ENCODE measurements around the gene TMEM141.
"Not testable (repeated sequence)": the region's sequence is repeated elsewhere in the genome, so short reads cannot be mapped to it uniquely, and the experiment has no call there.

The TMEM141 gene

DNA sequence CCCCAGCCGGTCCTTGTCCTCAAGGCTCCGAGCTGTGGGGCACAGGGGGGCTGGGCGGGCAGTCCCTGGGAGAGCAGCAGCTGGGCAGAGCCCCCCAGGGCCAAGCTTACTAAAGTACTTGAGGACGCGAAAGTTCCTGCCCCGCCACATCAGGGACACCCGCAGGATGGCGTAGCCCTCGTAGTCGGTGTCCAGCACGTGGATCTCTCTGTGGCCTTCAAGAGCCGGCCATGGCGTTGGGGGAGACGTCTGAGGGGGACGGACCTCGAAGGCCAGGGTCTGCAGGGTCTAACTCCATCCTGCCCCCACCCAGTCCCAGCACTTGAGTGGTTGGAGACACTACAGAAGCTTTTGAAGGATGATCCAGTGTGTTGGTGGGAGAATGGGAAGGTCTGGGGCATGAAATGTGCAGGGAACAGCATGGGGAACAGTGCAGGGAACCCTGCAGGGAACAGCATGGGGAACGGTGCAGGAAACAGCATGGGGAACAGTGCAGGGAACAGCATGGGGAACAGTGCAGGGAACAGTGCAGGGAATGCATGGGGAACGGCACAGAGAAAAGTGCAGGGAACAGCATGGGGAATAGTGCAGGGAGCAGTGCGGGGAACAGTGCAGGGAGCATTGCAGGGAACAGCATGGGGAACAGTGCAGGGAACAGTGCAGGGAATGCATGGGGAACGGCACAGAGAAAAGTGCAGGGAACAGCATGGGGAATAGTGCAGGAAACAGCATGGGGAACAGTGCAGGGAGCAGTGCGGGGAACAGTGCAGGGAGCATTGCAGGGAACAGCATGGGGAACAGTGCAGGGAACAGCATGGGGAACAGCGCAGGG, 35.6 kb upstream of the TMEM141 start:
- not testable (repeated sequence) for DNase-seq

DNA sequence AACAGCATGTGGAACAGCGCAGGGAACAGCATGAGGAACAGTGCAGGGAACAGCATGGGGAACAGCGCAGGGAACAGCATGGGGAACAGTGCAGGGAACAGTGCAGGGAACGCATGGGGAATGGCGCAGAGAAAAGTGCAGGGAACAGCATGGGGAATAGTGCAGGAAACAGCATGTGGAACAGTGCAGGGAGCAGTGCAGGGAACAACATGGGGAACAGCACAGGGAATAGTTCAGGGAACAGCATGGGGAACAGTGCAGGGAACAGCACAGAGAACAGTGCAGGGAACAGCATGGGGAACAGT, 35.1 kb upstream of the TMEM141 start:
- DNase-seq: no peak

DNA sequence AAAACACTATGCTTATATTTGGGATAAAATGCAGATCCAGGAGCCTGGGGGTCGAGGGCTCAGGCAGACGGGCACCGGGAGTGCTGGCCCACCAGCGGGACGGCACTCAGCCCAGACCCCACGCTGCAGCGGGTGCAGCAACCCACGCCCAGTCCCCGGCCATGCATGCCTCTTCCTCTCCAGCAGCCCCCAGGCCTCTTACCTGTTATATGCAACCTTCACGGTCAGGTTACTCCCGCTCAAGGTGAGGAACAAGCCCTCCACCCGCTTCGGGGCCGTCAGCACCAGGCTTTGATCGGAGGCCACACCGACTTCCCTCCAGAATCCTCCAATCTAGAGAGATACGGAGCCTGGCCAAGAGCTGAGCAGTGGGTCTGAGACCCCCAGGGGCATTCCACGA, 34.3 kb upstream of the TMEM141 start:
- DNase-seq: no peak

DNA sequence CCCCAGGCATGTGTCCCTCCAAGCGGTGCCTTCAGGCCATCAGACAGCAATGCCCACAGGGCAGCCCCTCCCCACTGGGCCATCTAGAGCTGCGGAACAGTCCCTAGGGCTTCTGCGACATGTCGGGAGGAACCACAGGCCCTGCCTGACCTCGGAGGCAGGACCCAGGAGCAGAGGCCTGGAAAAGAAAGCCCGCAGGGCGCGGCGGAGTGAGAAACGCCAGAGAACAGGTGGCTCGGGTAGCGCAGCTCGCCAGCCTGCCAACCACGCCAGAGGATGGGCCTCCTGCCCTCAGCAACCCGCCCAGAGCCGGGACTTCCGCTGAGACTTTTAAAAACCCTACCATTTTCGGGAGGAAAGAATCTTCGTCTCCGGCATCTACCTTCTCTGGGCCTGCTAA, 33.8 kb upstream of the TMEM141 start:
- DNase-seq: no peak

DNA sequence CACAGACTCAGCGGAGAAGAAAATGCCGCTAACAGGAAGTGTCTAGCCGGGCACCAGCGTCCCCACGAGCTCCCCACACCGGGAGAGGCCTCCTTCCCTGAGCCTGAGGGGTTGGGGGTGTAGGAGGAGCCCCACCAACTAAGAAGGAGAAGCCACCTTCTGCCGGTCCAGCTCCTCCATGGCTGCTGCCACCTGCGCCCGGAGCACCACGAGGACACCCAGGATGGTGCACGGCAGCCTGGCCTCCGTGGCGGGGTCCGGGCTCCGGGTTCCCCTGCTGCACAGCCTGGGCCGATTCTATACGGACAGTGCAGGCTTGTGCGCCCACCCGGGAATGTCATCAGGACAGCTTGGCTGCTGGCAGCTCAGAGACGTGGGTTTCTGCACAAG, 33.4 kb upstream of the TMEM141 start:
- DNase-seq: no peak

DNA sequence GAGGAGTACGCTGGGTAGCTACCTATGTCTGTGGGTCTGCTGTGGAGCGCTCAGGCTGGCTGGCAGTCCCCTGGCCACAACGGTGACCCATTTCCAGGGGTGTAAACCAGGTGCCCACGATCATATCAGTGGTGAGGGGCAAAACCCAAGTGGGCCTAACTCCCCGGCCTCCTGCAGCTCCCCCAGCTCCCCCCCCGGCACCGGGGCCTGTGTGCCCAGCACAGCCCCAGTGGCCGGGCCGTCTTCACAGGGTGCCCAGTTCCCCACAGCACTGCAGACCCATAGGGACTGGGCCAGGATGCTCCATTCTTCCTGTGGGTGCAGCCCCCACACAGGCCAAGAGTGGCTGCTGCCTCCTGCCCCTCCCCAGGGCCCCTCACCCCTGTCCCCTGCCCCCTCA, 32.1 kb upstream of the TMEM141 start:
- no peak for DNase-seq

DNA sequence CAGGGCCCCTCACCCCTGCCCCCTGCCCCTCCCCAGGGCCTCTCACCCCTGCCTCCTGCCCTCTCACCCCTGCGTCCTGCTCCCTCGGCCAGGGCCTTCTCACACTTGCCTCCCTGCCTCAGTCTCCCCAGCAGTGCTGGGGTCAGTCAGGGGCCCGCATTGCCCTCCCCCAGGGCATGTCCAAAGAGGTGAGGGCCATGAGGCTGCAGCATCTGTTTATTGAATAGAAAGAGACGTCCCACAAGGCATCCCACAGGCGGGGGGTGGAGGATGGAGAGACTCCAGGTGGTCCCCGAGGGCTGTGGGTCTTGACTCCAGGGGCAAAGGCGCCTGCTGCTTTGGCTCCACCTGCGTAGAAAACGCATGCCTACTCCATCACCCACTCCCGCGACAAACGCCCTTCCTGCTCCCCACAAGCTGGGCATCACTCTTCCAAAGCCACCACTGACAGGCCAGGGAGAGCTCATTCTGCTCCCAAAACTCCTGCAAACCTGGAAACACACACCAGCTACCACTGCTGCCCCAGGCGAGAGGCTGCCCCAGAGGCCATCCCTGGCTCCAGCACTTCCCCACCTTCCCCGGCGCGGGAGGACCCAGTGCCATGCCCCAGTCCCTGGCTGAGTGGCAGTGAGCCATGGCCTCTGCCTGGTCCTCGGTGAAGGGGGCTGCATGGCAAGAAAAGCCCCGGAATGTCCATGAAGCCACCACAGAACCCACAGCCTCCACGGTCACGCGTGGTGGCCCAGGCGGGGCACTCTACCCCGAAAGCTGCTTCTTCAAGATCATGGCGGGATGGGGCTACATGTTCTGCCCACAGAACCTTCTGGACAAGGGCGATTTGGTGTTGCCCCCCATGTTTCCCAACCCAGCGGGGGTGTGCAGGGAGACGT, 31.5 kb upstream of the TMEM141 start:
- DNase-seq: no peak

- DNase-seq: no peak
Measured at GRCh38 chr9:136760424-136760823, 30.7 kb upstream of the TMEM141 start.

- DNase-seq: not testable (repeated sequence)
Measured at GRCh38 chr9:136760834-136761544, 30.2 kb upstream of the TMEM141 start.

DNA sequence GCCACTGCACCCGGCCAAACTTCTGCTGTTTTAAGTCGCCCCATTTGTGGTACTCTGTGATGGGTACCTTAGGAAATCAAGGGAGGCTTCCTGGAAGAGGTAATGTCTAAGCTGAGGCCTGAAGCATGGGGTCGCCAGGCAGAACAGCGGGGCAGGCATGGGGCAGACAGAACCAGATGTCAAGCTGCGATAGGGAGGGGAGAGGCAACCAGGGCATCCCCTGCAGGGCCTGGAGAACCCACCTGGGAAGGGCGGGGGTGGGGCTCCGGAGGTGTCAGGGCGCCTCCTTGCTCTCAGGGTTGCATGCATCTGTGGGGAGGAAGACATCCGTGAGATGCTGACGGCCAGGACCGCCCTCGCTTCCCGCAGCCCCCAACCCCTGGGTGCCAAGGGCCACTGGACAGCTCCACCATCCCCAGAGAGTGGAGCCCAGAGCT, 29.6 kb upstream of the TMEM141 start:
- DNase-seq: no peak

GRCh38 chr9:136762221-136762691, 28.9 kb upstream of the TMEM141 start:
- no peak for DNase-seq

DNA sequence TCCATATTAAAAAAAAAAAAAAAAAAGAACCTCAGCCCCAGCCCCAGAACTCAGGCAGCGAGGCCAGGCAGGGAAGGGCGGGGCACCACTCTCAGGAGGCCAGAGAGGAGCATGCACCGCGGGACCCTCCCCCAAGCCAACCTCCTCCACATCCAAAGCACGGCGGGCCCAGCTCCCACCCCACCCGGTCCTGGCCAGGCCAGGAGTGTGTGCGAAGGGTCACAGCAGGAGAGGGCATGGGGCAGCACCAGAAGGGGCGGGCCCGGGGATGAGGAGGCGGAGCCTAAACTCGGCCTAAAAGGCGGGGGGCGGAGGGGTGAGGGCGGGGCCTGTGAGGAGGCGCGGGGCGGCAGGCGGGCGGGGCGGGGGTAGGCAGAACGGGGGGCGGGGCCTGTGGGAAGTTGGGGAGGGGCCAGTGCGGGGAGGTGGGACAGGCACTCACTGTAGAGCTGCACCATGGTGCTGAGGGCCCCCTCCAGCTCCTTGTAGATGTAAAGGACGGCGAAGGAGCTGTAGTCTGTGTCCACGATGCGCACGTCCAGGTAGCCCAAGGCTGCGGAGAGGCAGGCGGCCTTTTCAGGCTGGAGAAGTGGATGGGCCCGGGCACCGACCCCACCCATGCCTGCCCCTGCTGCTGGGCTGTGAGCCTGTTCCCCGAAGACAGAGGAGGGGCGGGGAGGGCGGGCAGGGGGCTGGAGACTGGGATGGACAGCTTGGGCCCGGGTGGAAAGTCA, 28.1 kb upstream of the TMEM141 start:
- DNase-seq: no peak

DNA sequence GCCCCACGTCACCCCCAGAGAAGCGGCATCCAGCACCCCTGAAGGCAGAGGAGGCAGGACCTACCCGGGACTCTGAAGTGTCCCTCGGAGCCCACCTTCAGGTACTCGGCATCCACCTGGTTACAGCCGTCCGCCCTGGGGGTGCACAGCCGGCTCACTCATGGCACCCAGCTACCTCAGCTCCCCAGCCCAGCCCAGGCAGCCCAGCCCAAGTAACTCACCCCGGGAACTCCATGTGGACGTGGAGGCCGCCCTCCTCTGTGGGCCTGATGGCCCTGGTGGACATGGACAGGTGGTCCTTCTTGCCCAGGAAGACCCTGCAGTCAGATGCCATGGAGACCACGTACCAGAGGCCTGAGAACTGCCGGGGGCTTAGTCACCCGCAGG, 27.5 kb upstream of the TMEM141 start:
- DNase-seq: no peak

DNA sequence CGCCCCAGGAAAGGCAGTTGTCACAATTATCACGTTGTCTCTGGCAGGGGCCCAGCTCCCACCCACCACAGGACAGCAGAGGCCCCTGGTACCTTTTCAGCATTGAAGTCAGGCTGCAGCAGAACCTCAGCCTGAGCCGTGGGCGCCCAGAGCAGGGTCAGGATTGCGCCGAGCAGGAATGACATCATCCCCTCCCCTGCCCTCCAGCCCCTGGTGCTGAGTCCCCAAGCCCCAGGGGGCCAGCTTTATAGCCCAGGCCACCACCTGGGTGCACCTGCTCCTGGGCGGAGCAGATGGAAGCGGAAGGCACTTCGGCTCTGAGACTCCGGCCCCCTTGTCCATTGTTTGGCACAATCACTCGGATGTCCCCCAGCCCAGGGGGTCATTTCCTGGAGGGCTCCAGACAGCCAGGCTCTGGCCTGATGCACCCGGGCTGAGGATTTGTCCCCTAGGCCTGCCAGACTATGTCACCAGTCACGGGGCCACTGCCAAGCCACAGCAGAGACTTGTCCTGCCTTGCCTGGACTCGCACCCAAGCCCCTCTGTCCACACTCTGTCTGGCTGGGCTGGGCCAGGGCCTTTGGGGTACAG, 26.7 kb upstream of the TMEM141 start, which contains the start of gene LCN15:
TSS of gene LCN15 (minus strand) at position 218 of the 591 bp plus-strand sequence. CDS start at position 188, 30 bp downstream.
- DNase-seq: no peak

GRCh38 chr9:136765041-136765440, 26.1 kb upstream of the TMEM141 start:
- no peak for DNase-seq

DNA sequence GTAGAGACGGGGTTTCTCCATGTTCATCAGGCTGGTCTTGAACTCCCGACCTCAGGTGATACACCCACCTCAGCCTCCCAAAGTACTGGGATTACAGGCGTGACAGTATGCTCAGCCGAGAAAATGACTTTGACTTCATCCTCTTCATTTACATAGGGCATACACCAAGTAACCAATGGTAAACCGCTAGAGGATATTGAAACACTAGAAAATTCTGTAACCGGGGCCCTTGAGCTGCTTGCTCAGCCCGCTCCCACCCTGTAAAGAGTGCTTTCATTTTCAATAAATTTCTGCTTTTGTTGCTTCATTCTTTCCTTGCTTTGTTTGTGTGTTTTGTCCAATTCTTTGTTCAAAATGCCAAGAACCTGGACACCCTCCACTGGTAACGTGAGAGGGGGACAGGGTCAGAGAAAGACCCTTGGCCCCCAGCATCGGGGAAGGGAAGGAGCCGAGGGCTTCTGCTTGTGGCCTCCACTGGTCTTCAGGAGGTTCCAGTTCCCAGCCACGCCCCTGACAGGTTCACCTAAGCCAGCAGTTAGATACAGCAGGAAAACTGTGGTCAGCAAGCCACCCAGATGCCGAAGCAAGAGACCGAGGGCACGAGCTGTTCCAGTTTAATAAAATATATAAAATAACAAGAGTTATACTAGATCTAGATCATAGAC, 25.3 kb upstream of the TMEM141 start:
- DNase-seq: not testable (repeated sequence)

DNA sequence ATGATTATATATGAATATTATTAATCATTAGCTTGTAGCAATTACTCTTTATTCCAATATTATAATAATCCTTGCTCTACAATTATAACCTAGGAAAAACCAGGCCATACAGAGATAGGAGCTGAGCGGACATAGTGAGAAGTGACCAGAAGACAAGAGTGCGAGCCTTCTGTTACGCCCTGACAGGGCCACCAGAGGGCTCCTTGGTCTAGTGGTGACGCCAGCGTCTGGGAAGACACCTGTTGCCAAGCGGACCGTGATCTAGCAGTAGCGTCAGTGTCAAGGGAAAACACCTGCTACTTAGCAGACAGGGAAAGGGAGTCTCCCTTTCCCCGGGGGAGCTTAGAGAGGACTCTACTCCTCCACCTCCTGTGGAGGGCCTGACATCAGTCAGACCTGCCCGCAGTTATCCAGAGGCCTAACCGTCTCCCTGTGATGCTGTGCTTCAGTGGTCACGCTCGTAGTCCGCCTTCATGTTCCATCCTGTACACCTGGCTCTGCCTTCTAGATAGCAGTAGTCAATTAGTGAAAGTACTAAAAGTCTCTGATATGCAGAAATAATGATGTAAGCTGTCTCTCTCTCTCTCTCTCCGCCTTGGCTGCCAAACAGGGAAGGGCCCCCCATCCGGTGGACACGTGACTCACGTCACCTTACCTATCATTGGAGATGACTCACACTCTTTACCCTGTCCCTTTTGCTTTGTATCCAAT, 24.6 kb upstream of the TMEM141 start:
- peak; percentile 84 for DNase-seq

- peak; percentile 36 for DNase-seq
Measured at GRCh38 chr9:136769710-136770191, 21.4 kb upstream of the TMEM141 start.

DNA sequence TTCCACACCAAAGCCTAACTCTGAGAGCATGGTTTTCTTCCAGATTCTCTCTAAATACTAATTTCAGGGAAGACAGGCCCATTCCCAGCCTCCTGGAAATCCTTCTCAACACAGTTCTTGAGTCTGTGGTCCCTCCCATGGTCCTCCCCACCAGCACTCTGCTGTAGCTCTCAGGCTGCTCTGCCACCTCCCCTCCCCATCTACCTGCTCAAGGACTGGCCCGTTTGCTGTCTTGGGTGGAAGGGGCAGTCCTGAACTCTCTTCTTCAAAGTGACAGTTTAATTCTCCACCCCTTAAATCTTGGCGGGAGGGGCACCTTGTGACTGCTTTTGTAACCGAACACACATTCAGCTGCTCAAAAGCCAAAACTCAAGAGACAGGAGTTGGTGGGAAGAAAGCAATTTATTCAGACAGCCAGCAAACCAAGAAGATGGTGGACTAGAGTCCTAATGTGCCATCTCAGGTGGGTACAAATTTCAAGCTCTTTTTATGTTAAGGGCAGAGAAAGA, 19.2 kb upstream of the TMEM141 start:
- no peak for DNase-seq

DNA sequence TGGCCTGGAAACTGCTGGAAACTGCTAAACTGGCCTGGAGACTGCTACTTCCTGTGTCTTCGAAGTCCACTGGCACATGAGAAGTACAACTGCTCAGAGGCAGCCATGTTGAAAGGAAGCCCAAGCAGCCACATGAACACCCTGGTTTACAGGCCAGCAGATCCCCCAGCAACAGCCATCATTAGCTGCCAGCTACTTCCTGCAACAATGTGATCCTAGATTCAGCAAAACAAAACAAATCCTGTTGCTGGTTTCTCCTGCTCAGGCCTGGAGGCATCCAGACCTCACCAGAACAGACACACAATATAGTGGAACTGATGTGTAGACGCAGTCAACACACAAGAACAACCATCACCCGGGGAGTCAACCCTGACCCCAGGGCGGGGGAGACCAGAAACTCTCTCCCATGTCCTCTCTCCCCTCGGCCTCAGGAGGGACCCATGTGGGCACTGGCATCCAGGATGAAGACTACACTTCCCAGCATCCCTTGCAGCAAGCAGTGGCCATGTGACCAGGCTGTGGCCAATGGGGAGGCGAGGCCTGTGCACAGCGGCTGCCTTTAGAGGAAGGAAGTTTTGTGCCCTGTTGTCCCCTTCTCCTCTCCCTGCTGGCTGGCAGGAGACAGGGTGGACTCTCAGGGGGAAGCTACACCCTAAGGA, 17.6 kb upstream of the TMEM141 start:
- no peak for DNase-seq

Data from NCI-H2171 (cell line).